Panc1 (cell line): Measurements from ENCODE around the gene HLA-DQB1.
"Not testable (repeated sequence)": the region's sequence is repeated elsewhere in the genome, so short reads cannot be mapped to it uniquely, and the experiment has no call there.

ENCODE experiments used
- CTCF ChIP-seq: fragments of 450-650 bp; IDR thresholded peaks from 2 replicates; pipeline ENCODE4 v1.5.1; 2017; ENCODE audit warnings: mild to moderate bottlenecking
- POLR2AphosphoS5 ChIP-seq: IDR thresholded peaks from 2 replicates; pipeline ENCODE4 v1.6.1; 2012; ENCODE audit warnings: mild to moderate bottlenecking, low read depth, low read length, moderate library complexity
- REST ChIP-seq, 2 experiments: IDR thresholded peaks; 2 replicates each; pipeline ENCODE4 v1.6.1; 2011 to 2012; ENCODE audit warnings: low read depth in 2 of 2, control low read depth in 1 of 2, low read length in 1 of 2, mild to moderate bottlenecking in 1 of 2, moderate library complexity in 1 of 2; ENCODE audit not compliant: insufficient read depth in 1 of 2

GRCh38 chr6:32657329-32657728 is 9.1 kb downstream of the HLA-DQB1 start:
- not testable (repeated sequence) for TF ChIP-seq POLR2AphosphoS5; CTCF; REST (IDR thresholded peaks at IDR 0.05; ENCODE audit: insufficient read depth in 1 of 2, low read depth in 2 of 2, low read length in 1 of 2)
